Kidney (tissue), 14 donors: Measurements from ENCODE around the gene PIEZO2. TPM values are rescaled to one million over a fixed set of nuclear protein-coding genes. Genes with fewer than 3 reads are reported as not detected.
A peak's percentile ranks its signal among the peaks of the same experiment; 100 is the strongest.

Experiments
- DNase-seq, 5 donors: peaks; one replicate each; pipeline ENCODE4 v3.0.0-alpha.2; 2013 to 2020
- FAIRE-seq: peaks from 2 replicates; lab custom pipeline; 2012; peaks lifted over from hg19 to GRCh38; lab: Jason Lieb, UNC
- H3K27ac ChIP-seq, 2 donors: one replicate each; pipeline ENCODE4 v1.7.0; 2013; ENCODE audit warnings: low read depth in 2 of 2, low read length in 2 of 2, inconsistent platforms in 1 of 2
- H3K27me3 ChIP-seq: one replicate; pipeline ENCODE4 v1.7.1; 2013; ENCODE audit warnings: low read length, inconsistent platforms; ENCODE audit not compliant: control insufficient read depth, insufficient read depth
- H3K36me3 ChIP-seq, 3 donors: one replicate each; pipeline versions ENCODE4 v1.7.0 to v1.7.1; 2013; ENCODE audit warnings: low read length in 3 of 3, control low read depth in 1 of 3, inconsistent platforms in 1 of 3; ENCODE audit not compliant: insufficient read depth in 3 of 3, control insufficient read depth in 2 of 3
- H3K4me1 ChIP-seq, 3 donors: one replicate each; pipeline versions ENCODE4 v1.7.0 to v1.7.1; 2013; ENCODE audit warnings: low read length in 3 of 3, inconsistent platforms in 1 of 3, low read depth in 1 of 3; ENCODE audit not compliant: control insufficient read depth in 2 of 3, insufficient read depth in 2 of 3
- H3K4me3 ChIP-seq, 3 donors: one replicate each; pipeline versions ENCODE4 v1.7.0 to v1.8.1; 2013; ENCODE audit warnings: low read length in 3 of 3, control low read depth in 1 of 3, inconsistent platforms in 1 of 3
- H3K9ac ChIP-seq, 3 donors: one replicate each; pipeline versions ENCODE4 v1.7.0 to v1.7.1; 2013; ENCODE audit warnings: low read length in 3 of 3, control low read depth in 1 of 3, inconsistent platforms in 1 of 3
- H3K9me3 ChIP-seq, 3 donors: one replicate each; pipeline versions ENCODE4 v1.7.0 to v1.7.1; 2013; ENCODE audit warnings: low read length in 3 of 3, control low read depth in 1 of 3, inconsistent platforms in 1 of 3; ENCODE audit not compliant: control insufficient read depth in 2 of 3, insufficient read depth in 1 of 3
- CTCF ChIP-seq: IDR thresholded peaks from 3 replicates; pipeline ENCODE4 v1.5.1; 2012; ENCODE audit warnings: mild to moderate bottlenecking, moderate library complexity, borderline replicate concordance; ENCODE audit not compliant: insufficient read depth; ENCODE audit errors: extremely low read depth
- intact Hi-C: fragments of 100-400 bp; cut with DNase I; formaldehyde crosslinking; loops from one replicate; pipeline ENCODE4 v1.11.1; 2022
- polyA plus RNA-seq: library from polyadenylated mRNA; stranded (reverse); fragments of 350-450 nt; fragmentation: Illumina TruSeq; extraction: RNeasy Lipid Tissue Mini Kit (QIAGEN cat#74804); gene quantifications from one replicate; pipeline ENCODE4 v1.2.3, GENCODE V29; 2014; ENCODE audit warnings: low read depth, low replicate concordance; ENCODE audit not compliant: insufficient read depth
- total RNA-seq: library from RNA; stranded (reverse); fragmentation: NEBNext Ultra II Directional; extraction: Animal tissue kit (Norgen Biotek cat#: 25700); gene quantifications from one replicate; pipeline ENCODE4 v1.2.1, GENCODE V29; 2021
- donor health status: control.
- donor health status: control.
- donor health status: control.
- donor health status: control.
- donor health status: control.
- donor health status: DM: yes; HTN: yes; CAD: no.
- donor health status: Normal renal cell carcinoma (clear cell type).

The PIEZO2 gene
- total and polyA plus RNA-seq, 2 donors from 2014 or later, result 1.1 to 4.1 TPM

GRCh38 chr18:10669441-10670100 lies 479.8 kb downstream of the PIEZO2 start:
- Histone ChIP-seq H3K4me1 (no peaks in the 10 kb centered on the region), H3K4me3 (no peak overlapping the region), H3K9me3 (no peaks in the 10 kb centered on the region), H3K27ac (no peak overlapping the region), H3K9ac (no peak overlapping the region), H3K36me3 (no peaks in the 10 kb centered on the region), H3K27me3 (no peaks in the 10 kb centered on the region)
- FAIRE-seq, result no peak
- intact Hi-C loops, result no loop called here
- no peak for TF ChIP-seq CTCF
- no peak for DNase-seq

GRCh38 chr18:10663750-10664149 lies 485.6 kb downstream of the PIEZO2 start:
- FAIRE-seq (no peak), DNase-seq (peak in 1 of 5 donors; percentile 59)
- Histone ChIP-seq H3K36me3 (no peaks in the 10 kb centered on the region), H3K9ac (no peak overlapping the region), H3K9me3 (no peaks in the 10 kb centered on the region), H3K27me3 (no peaks in the 10 kb centered on the region), H3K4me1 (no peaks in the 10 kb centered on the region), H3K4me3 (no peak overlapping the region), H3K27ac (no peak overlapping the region)
- no peak for TF ChIP-seq CTCF
- intact Hi-C loops, result no loop called here

- no peak overlapping the region for H3K9ac ChIP-seq
- H3K4me1 ChIP-seq, result no peaks in the 10 kb centered on the region
- no peak for TF ChIP-seq CTCF
- no peak overlapping the region for H3K4me3 ChIP-seq
- H3K36me3 ChIP-seq, result no peaks in the 10 kb centered on the region
- no peaks in the 10 kb centered on the region for H3K9me3 ChIP-seq
- no peak overlapping the region for H3K27ac ChIP-seq
- H3K27me3 ChIP-seq, result no peaks in the 10 kb centered on the region
- DNase-seq (peak in 1 of 5 donors; percentile 53), FAIRE-seq (no peak)
- intact Hi-C loops, result no loop called here
Observed at GRCh38 chr18:10661317-10661716, 488.1 kb downstream of the PIEZO2 start.
